Stimulated activated naive CD4-positive, alpha-beta T cell (primary cell): ENCODE measurements around the gene CD302.
"Not testable (repeated sequence)": the region's sequence is repeated elsewhere in the genome, so short reads cannot be mapped to it uniquely, and the experiment has no call there.

ENCODE experiments used
- DNase-seq, 6 experiments: peaks; one replicate each; lab custom pipeline; 2025; lab: John Stamatoyannopoulos, UW

The CD302 gene

DNA sequence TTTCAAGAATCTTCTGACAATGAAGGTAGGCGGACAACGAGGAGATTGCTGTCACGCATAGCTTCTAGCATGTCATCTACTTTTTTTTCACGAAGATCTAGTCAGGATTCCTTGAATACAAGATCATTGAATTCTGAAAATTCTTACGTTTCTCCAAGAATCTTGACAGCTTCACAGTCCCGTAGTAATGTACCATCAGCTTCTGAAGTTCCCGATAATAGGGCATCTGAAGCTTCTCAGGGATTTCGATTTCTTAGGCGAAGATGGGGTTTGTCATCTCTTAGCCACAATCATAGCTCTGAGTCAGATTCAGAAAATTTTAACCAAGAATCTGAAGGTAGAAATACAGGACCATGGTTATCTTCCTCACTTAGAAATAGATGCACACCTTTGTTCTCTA lies 49.9 kb downstream of the CD302 start:
- DNase-seq = no peak

DNA sequence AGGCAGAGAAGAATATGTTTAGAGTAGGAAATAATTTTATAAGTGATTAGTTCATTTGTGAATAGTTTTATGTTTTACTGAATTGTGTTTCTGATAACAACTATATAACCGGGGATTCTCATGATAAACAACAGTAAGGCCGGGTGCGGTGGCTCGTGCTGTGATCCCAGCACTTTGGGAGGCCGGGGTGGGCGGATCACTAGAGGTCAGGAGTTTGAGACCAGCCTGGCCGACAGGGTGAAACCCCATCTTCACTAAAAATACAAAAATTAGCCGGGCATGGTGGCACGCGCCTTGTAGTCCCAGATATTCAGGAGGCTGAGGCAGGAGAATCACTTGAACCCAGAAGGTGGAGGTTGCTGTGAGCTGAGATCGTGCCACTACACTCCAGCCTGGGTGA lies 52.8 kb downstream of the CD302 start:
- not testable (repeated sequence) for DNase-seq

DNA sequence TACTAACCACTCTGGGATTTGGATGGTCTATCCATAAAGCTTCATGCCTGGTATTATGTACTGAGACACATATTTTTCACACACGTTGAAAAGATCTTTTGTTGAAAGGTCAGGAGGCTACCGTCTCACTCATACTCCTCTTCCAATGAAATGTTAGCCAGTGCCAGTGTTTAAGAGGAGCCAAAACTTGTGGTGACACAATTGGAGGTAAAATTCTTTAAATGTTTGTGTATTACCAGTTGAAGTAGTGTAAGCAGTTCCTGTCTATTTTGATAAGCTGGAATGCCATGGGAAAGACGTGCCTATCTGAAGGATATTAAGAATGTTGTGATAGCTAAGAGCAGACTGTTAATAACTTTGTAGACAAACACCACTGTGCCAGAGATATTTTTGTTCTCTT lies 53.6 kb downstream of the CD302 start:
- DNase-seq = no peak

DNA sequence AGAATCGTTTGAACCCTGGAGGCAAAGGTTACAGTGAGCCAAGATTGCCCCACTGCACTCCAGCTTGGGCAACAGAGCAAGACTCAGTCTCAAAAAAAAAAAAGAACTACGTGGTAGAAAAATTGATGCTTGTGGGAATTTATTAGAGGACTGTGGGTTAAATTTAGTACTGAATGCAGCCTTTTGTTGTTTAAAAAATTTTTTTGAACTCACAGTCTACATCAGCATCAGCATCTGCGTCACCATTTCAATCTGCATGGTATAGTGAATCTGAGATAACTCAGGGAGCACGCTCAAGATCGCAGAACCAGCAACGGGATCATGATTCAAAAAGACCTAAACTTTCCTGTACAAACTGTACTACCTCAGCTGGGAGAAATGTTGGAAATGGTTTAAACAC lies 55.2 kb downstream of the CD302 start:
- DNase-seq = no peak

DNA sequence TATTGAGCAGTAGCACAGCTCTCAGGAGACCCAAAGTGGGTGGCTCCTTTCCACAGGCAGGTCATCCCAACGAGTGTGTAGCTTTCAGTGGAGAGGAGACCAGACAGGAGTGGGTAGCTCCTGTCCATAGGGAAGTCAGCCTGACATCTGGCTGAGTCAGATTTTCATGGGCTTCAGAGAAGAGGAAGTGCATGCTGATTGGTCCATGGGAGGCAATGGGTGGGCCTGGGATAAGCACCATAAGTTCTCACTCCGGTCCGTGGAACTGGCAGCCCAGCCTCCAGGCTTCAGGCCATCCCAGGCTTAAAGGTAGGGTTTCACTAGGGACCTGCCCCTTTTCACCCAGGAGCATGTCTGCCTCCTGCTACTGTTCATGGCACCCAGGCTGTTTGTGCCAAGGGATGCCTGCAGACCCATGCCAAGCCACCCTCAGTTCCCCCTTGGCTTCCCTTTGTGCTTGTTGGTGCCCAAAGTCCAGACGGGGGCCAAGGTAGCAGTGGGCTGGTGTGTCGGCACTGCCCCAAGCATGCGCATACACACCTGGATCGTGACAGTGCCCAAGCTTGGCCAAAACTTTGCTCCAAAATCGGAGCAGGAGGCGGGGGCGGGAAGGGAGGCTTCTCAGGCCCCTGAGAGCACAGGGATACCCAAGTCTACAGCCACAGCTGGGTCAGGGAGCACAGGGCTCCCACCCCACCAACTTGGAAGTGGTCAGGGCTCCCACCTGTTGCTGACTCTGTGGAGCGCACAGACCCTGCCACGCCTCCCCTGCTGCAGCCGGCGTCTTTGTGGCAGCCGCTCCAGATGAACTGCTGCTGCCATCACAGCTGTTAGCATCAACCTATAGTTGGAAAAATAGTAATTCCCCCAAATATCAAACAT lies 59.3 kb downstream of the CD302 start:
- no peak for DNase-seq

DNA sequence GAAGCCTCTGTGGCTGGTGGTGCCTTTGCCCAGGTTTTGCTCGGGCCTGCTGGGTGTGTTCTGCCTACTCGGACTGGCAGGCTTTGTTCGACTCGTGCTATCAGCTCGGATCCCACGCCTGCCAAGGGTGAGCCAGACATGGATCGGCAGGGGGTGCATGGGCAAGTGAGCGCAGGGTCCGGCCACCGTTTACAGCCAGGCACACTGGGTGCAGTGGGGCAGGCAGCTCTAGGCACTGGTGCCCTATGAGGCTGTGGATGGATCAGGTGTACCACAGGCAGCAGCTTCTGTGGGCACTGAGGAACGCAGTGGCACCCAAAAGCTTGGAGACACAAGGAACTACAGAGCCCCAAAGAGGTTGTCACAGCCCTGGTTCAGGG lies 60.1 kb downstream of the CD302 start:
- no peak for DNase-seq

DNA sequence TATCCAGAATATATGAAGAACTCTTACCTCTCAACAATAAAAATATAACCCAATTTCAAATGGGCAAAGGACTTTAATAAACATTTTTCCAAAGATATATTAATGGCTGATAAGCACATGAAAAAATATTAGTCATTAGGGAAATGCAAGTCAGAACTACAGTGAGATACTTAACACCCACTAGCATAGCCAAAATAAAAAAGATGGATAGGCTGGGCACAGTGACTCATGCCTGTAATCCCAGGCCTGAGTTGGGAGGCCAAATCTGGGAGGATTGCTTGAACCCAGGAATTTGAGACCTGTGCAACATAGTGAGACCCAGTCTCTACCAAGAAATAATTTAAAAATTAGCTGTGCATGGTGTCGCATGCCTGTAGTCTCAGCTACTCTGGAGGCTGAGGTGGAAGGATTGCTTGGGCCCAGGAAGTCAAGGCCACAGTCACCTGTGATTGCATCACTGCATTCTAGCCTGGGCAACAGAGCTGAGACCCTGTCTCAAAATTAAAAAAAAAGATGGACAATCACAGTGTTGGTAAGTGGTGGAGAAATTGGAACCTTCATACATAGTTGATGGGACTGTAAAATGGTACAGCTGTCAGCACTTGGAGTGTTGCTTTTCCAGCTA lies 60.6 kb downstream of the CD302 start:
- no peak for DNase-seq

DNA sequence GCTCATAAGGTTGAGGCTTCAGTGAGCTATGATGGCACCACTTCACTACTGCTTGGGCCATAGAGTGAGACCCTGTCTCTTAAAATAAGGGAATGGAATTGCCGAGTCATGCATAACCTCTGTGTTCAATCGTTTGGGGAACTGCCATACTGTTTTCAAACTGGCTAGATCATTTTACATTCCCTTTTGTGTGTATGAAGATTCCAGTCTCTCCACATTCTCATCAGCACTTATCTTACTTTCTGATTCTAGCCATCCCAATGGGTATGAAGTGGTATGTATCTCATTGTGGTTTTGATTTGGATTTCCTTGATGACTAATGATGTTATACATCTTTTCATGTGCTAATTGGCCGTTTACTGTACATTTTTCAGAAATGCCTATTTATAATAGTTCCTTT lies 62.0 kb downstream of the CD302 start:
- DNase-seq = no peak

DNA sequence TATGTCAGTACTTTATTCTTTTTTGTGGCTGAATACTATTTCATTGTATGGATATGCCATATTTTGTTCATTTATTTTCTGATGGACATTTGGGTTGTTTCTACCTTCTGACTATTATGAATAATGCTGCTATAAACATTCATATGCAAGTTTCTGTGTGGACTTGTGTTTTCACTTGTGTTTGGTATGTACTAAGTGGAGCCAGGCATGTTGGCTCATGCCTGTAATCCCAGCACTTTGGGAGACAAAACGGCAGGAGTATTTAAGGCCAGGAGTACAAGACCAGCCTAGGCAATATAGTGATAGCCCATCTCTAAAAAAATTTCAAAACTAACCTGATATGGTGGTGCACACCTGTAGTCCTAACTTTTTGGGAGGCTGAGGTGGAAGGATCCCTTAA lies 62.4 kb downstream of the CD302 start:
- DNase-seq = no peak

DNA sequence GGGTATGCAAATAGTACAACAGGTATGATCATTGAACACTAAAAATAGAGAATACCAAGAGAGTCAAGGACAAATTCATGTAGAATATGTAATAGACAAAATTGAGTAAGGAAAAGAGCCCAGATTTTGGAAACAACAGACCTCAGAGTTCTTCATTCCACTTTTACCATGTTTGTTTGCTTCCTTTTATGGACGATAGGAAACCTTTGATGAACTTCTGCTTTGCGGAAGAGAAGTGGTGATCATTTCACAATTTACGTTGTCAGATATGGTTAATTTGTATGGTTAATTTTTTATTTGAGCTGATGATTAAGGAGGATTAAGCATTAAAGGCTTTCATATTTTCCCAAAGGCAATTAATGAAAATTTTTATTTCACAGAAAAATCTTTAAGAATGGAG lies 69.4 kb downstream of the CD302 start:
- no peak for DNase-seq

DNA sequence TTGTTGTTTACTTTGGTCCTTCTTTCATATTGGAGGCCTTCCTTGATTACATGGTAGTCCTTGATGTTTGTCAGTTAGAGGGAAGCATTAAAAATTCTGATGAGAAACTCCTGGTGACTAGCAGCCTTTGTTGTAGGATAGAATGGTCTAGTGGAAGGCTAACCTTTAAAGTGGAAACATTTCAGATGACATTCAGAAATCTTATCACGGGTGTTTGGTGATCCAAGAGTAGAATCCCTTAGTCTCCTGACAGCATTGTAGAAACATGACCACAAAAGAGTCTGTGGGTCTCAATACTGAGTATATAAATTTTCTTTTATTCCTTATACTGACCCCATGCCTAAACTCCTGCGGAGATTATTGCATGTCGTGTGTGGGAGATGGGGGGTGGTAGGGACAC lies 72.3 kb downstream of the CD302 start:
- DNase-seq = no peak

DNA sequence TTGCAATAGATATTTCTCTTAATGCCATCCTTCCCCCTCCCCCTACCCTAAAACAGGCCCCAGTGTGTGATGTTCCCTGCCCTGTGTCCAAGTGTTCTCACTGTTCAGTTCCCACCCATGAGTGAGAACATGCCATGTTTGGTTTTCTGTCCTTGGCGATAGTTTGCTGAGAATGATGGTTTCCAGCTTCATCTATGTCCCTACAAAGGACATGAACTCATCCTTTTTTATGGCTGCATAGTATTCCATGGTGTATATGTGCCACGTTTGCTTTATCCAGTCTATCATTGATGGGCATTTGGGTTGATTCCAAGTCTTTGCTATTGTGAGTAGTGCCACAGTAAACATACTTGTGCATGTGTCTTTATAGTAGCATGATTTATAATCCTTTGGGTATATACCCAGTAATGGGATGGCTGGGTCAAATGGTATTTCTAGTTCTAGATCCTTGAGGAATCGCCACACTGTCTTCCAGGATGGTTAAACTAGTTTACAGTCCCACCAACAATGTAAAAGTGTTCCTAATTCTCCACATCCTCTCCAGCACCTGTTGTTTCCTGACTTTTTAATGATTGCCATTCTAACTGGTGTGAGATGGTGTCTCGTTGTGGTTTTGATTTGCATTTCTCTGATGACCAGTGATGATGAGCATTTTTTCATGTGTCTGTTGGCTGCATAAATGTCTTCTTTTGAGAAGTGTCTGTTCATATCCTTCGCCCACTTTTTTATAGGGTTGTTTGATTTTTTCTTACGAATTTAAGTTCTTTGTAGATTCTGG lies 73.0 kb downstream of the CD302 start:
- not testable (repeated sequence) for DNase-seq

DNA sequence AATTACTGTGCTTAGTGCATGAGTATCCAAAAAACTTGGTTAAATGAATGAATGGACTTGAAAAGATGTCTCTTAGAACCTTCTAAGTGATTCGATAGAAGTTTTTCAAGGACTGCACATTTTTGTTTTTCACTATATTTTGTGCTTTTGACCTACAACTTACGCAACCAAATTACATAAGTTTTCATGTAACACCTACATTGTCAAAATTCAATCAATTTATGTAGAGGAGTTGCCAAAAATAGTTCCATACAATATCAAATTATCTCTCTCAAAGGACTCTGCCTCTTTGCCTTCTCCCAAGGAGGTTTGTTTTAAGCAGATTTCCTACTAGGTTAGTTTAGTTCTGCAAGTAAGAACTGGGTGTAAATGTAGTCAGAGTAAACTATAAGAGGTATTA lies 75.4 kb downstream of the CD302 start:
- no peak for DNase-seq

DNA sequence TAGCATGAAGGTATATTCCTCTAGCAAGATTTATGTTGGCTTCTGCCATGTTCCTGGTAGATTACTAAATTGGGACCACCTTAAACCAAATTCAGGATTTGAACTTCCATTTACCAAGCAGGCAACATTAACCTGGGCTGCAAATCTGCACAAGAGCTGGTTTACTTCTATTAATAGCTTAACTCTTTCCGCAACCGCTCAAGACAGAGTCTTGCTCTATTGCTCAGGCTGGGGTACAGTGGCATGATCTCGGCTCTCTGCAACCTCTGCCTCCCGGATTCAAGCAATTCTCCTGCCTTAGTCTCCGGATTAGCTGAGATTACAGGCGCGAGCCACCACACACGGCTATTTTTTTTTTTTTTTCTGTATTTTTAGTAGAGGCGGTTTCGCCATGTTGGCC lies 77.3 kb downstream of the CD302 start:
- no peak for DNase-seq
